Cerebellar nuclear complex (tissue), 1 donor: ENCODE measurements around the gene DENND4C.
"Not testable (repeated sequence)": the region's sequence is repeated elsewhere in the genome, so short reads cannot be mapped to it uniquely, and the experiment has no call there.

Source experiments
- DNase-seq, 2 experiments: peaks; one replicate each; lab custom pipeline; 2025; lab: John Stamatoyannopoulos, UW

The DENND4C gene

DNA sequence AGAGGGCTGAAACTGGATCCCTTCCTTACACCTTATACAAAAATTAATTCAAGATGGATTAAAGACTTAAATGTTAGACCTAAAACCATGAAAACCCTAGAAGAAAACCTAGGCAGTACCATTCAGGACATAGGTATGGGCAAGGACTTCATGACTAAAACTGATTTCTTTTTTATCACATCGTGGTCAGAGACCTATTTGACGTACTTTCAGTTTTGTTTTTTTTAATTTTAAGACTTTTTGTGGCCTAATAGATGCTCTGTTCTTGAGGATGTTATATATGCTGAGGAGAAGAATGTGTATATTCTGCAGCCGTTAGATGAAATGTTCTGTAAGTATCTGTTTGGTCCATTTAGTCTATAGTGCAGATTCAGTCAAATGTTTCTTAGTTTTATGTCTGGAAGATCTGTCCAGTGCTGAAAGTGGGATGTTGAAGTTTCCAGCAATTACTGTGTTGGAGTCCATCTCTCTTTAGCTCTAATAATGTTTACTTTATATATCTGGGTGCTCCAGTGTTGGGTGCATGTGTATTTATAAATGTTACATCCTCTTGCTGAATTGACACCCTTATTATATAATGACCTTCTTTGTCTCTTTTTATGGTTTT, 36.4 kb downstream of the DENND4C start:
- DNase-seq: not testable (repeated sequence)

DNA sequence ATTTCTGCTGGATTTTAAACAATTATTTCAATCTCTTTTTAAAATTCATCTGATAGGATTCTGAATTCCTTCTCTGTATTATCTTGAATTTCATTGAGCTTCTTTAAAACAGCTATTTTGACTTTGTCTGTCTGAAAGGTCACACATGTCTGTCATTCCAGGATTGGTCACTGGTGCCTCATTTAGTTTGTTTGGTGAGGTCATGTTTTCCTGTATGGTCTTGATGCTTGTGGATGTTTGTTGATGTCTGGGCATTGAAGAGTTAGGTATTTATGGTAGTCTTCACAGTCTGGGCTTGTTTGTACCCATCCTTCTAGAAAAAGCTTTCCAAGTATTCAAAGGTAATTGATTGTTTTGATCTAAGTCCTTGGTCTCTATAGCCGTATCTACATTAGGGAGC, 39.1 kb downstream of the DENND4C start:
- no peak for DNase-seq

DNA sequence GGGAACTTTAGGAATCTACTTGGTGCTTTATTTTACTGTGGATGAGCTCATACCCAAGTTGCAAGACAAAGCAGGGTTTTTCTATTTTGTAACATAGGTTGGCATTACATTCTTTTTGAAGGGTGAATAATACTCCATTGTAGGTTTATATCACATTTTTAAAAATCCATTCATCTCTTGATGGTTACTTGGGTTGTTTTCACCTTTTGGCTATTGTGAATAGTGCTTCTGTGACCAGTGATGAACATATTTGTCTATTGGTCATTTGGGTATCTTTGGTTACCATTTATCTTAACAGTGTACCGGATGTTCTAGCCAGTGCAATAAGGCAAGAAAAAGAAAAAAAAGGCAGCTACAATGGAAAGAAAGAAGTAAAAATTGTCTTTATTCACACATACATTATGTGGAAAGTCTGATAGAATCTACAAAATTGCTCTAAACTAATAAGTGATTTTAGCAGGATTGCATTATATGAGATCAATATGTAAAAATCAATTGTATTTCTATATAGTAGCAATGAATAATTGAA, 40.0 kb downstream of the DENND4C start:
- no peak for DNase-seq

DNA sequence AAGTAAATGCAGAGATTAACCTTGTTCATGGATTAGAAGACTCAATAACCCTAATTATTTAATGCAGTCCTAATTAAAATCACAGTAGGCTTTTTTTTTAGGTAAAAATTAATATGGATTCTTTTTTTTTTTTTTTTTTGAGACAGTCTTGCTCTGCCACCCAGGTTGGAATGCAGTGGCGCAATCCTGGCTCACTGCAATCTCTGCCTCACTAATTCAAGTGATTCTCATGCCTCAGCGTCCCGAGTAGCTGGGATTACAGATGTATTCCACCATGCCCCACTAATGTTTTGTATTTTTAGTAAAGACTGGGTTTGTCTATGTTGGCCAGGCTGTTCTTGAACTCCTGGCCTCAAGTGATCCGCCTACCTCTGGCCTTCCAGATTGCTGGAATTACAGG, 40.6 kb downstream of the DENND4C start:
- no peak for DNase-seq

DNA sequence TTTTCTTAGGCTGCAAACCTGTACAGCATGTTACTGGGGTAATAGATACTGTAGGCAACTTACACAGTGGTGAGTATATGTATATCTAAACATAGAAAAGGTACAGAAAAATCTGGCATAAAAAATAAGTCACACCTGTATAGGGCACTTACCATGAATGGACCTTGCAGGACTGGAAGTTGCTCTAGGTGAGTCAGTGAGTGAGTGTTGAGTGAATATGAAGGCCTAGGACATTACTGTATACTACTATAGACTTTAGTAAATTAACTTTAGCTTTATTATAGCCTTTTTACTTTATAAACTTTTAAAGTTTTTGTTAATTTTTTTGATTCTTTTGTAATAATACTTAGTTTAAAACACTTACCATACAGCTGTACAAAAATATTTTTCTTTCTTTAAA, 51.3 kb downstream of the DENND4C start:
- no peak for DNase-seq

DNA sequence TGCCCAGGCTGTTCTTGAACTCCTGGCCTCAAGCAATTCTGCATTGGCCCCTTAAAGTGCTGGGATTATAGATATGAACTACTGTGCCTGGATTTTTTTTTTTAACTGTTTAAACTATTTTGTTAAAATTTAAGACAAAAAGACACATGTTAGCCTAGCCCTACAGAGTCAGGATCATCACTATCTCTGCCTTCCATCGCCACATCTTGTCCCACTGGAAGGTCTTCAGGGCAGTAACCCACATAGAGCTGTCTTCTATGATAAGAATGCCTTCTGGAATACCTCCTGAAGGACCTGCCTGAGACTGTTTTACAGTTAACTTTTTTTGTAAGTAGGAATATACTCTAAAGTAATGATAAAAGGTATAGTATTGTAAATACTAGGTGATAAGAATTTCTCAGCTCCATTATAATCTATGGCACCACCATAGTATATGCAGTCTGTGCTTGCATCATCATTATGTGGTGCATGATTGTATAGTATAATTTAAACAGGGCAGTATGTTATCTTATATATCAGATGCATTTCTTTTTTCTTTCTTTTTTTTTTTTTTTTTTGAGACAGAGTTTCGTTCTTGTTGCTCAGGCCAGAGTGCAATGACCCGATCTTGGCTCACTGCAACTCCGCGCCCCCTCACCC, 52.7 kb downstream of the DENND4C start:
- no peak for DNase-seq

DNA sequence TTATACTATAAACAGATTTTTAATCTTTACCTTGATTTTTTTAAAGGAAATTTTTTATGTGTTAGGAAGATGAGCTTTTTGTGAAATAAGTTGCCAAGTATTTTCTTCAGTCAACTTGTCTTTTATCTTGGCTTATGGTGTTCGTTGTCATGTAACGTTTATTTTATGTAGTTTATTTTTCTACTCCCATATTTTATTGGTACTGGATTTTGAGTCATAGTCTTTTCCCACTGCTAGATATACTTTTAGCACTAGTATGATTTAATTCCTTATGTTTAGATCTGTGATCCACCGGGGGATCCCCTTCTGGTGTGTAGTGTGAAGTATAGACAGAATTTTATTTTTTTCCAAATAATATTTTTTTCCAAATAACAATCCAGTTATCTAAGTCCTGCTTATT, 54.2 kb downstream of the DENND4C start:
- no peak for DNase-seq

DNA sequence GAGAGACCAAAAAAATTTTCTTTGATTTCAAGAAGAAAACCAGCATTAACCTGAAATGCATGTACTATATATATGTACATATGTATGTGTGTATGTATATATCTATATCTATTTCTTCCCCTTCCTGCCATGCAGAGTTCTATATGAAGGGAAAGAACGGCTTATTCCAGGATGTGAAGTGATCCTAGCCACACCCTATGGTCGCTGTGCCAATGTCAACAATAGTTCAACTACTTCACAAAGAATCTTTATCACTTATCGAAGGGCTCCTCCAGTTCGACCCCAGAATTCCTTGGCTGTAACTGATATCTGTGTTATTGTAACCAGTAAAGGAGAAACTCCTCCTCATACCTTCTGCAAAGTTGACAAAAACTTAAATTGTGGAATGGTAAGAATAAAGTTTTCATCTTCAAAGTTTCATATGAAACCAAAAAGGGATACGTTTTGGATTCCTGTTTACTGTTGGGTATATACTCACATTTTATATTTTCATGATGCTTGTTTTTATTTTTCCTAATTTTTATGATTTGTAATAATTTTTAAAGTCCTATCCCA, 56.2 kb downstream of the DENND4C start:
- DNase-seq: no peak

DNA sequence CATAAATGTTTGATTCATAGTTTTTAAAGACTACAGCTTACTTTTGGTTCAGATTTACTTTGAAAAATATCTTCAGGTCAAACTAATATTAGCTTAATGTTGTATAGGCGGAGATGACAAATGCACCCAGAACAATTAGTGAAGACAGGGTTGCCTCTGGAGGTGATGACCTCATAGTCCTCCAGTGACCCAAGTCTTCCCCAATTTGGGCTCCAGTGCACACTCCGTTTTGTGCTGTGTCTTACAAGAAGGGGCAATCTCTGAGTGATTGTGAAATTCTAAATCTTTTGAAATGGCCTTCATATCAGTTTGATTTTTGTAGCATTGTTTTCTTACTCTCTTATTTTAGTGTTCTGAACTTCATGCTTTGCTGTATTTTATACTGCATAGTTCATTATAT, 57.6 kb downstream of the DENND4C start:
- no peak for DNase-seq

DNA sequence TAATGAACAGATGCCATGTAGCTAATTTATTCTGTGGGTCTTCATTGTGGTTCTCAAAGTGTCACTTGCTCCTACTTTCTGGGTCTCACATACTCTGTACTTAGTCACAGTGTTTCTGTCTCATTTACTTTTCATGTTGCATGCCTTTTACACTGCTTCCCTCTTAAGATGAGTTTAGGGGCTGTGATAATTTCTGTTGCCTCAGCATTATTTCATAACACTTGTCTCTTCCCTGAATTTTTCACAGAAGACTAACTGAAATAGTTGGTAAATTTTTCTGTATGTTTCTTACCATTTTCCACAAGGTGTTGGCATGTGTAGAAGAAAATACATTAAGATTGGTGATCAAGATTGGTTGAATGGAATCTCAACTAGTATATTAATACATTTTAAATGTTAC, 59.6 kb downstream of the DENND4C start:
- no peak for DNase-seq

DNA sequence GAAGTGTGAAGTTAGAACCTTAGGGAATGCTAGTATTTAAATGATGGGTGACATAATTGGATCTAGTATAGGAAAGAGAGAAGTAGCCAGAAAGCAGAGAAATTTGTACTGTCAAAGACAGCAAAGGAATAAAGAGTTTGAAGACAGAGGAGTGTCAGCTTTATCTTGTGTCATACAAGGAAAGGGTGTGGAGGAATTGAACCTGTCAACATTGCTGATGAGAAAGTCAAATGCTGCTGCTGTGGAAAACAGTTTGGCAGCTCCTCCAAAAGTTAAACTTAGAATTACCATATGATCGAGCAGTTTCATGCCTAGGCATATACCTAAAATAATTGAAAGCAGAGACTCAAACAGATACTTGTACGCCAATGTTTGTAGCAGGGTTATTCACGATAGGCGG, 63.7 kb downstream of the DENND4C start:
- no peak for DNase-seq

DNA sequence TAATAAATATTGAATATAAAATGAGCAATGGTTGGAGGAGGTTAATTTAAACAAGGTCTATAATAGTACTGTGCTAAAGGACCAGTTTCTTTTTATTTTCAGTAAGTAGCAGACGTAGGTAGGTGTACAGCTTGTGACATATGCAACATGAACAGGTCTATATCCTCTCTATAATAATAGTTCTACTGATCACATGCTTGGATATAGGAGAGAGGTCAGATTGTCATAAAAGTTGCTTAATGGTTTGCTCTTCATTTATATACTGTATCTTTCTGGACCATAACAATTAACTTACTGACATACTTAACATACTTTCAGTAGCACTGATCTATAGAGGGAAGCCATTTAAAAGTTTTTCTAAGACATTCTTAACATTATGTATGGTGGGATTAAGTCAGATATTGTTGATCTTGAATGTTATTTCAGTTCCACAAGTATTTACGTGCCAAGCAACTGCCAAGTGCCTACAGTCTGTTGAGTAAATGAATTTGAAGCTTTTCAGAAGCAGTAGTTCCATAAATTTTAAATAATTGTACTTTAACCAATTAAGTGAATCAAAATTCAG, 68.0 kb downstream of the DENND4C start:
- DNase-seq: no peak

DNA sequence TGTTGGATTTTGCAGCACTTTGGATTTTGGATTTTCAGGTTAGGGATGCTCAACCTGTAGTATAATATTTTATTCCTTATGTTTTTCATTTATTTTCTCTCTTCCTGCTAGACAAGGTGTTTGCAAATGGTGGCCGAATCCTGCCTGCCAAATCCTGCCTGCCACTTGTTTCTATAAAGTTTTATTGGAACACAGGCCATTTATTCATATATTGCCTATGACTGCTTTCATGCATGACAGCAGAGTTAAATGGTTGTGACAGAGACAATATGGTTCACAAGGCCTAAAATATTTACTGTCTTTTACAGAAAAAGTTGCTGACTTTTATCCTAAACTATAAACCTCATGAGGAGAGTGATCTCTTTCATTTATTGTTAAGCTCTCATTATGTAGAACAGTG, 72.7 kb downstream of the DENND4C start:
- no peak for DNase-seq

DNA sequence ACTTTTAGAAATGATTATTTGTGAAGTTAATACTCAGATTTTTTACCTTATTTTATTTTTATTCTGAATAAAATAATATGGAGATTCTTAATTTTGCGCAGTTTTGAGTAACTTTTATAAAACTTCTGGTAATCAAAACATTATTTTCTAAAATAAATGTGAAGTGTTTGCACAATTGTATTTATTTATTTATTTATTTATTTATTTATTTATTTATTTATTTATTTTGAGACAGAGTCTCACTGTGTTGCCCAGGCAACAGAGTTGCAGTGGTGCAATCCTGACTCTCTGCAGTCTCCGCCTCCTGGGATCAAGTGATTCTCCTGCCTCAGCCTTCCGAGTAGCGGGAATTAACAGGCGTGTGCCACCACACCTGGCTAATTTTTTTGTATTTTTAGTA, 76.1 kb downstream of the DENND4C start:
- DNase-seq: no peak

DNA sequence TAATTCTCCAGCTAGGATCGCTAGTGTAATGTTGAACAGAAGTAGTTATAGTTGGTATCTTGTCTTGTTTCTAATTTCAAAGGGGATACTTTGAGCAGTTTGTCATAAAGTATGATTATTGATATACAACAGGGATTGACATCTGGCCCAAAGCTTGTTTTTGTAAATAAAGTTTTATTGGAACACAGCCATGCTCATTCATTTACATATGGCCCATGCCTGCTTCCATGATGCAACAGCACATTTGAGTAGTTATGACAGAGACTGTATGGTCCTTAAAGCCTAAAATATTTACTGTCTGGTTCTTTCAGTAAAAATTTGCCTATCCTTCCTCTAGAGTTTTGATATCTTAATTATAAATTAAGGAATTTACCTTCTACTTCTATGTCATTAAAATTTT, 79.8 kb downstream of the DENND4C start:
- DNase-seq: no peak

DNA sequence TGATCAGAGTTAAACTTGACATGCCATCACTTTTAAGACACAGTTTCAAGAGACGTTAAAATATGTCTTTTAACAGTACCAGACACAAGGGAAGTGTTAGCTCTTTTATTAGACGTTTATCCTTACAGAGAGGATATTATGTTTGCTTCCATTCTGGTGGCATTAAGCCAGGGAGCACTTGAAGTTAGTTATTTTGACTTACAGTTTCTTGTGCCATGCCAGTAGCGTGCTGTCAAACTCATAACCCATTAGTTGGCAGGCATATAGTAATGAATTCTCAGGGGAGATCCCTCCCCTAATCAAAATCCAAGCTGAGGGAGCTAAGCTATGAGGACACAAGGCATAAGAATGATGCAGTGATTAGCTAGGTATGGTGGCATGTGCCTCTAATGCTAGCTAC, 83.1 kb downstream of the DENND4C start:
- no peak for DNase-seq

DNA sequence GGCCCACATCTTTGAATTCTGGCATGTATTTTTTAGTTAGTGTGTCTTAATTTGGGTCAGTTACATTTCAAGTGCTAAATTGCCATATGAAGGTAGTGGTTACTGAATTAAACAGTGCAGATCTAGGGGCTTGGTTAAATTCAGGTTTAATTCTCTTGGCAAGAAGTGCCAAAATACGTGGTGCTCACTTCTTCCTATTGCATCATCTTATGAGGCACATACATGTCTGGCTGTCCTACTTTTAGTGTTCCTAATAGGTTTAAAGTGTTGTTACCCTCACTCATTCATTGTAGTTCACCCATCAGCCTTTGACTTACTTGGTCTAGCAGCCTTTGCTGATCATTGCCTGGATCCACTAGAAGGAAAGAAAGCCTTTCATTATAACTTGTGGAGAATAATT, 90.0 kb downstream of the DENND4C start:
- DNase-seq: no peak

DNA sequence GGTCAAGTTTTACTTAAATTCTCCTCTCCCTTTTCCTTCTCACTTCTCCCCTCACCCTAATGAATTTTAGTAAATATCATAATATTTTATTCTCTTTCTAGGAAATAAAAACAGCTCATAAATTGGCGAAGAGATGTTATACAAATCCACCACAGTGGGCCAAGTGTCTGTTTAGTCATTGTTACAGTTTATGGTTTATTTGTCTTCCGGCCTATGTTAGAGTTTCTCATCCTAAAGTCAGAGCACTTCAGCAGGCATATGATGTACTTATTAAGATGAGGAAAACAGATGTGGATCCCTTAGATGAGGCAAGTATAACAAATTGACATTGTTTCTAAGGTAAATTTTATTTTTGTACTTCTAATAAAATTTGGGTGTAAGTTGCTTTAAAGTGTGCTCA, 101.4 kb downstream of the DENND4C start:
- DNase-seq: no peak

DNA sequence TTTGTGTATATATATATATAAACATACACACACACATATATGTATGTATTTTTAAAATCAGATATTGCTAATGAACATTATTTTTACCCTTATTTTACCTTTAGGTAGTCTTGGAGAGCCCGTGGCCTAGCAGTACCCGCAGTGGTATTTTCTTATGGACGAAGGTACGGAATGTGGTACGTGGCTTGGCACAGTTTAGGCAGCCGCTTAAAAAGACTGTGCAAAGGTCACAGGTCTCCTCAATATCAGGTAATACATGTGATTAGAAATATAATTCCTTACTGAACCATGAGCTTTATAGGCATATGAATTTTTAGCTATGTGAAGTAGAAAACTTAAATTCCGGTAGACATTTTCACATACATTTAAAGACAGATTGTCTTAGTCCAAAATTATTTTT, 105.7 kb downstream of the DENND4C start:
- DNase-seq: no peak

DNA sequence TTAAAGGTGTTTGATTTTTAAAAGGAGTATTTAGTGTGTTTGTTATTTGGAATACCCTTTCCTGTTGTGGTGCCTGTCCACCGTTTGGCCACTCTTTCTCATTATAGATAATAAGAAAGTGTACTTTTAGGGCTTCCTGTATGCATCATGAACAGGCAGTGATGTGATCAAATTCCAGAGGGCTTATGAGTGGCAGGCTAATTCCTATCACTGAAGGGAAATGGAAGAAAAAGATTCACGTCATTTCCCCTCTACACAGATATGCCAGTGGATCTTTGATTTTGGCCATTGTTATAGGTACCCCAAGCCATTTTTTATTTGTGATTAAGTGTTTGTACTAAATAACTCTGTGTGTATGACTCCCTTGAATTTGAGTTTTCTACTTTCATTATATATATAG, 112.5 kb downstream of the DENND4C start:
- no peak for DNase-seq

DNA sequence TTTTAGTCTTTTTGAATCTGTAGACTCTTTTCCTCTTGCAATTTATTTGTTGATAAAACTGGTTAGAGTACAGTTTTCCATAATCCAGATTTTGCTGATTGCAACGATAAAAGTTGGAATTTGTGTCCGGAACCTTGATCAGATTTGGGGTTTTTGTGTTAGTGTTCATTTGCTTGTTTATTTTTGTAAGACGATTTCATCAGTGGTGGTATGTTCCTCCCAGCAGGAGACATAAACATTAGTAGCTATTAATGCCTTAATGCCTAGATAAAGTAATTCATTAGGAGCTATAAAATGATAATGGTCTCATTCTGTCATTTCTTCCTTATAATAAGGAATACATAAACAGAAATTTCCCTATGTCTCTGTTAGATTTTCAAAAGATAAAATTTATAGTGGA, 128.2 kb downstream of the DENND4C start:
- no peak for DNase-seq

DNA sequence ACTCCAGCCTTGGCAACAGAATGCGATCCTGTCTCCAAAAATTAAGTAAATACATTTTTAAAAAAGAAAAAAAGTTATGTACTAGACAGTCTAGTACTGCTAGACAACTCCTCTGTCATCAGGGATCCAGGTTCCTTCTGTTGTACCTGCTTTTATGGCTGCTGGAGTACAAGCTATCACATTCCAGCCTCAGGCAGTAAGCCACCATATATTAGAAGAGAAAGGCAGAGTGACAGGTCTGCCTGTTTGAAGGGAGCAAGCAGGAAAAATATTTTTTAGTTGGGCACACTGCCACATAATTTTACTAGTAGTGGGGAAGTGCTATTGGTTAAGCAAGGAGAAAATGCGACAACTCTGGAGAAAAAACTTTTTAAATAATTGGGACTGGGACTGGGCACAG, 138.6 kb downstream of the DENND4C start:
- no peak for DNase-seq

DNA sequence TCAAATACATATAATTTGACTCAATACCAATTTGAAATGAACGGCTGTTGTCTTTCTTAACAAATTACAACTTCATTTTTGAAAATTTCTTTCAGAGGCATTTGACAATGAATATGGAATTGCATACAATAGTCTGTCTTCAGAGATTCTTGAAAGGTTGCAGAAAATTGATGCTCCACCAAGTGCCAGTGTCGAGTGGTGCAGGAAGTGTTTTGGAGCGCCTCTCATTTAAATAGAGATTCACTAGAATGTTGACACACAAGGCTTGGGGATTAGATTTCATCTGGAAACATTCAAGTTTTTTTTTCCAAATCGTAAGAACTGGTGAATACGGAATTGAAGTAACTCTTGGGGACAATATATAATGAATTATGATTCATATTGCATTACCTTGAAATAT, 141.4 kb downstream of the DENND4C start:
- DNase-seq: no peak
